GM18951 (cell line): ENCODE data around the gene KIF2C.
"Not testable (repeated sequence)": the region's sequence is repeated elsewhere in the genome, so short reads cannot be mapped to it uniquely, and the experiment has no call there.

Experiments
- POLR2A ChIP-seq: IDR thresholded peaks from 4 replicates; pipeline ENCODE4 v1.6.1; 2011; ENCODE audit warnings: mild to moderate bottlenecking; ENCODE audit not compliant: insufficient read length, insufficient read depth; ENCODE audit errors: extremely low read depth
- in situ Hi-C: fragments of 300-500 bp; cut with MboI; formaldehyde crosslinking; loops from one replicate; pipeline ENCODE4 v1.12.0; 2022; ENCODE audit warnings: low sequenced_read_pairs, mixed read lengths, inconsistent platforms; ENCODE audit not compliant: unreplicated experiment

The KIF2C gene

DNA sequence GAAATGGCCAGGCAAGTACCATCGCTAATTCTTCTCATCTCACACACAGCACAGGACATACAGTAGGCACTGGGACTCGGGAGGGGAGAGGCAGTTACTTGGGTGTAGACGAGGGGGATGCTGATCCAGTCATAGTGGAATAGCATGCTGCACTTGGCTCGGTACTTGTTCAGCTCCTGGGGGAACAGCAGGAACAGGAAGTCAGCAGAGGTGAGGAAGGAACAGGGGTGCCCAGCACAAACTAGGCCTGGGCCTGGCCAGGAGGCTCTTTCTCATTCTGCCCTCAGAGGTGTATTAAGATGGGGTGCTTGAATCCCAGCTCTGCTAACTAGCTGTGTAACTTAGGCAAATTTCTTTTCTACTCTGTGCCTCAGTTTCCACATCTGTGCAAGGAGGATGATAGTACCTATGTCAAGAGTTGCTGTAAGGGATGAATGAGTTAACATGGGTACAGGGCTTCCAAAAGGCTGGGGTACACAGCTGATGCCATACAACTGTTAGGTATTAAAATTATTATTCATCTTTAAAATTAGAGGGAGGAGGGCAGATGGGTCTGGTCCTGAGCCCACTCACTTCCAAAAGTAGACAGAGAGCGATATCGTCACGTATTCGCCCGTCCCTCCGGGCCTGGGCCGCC lies 46.0 kb downstream of the KIF2C start:
- in situ Hi-C loops, result no loop called here
- no peak for TF ChIP-seq POLR2A

DNA sequence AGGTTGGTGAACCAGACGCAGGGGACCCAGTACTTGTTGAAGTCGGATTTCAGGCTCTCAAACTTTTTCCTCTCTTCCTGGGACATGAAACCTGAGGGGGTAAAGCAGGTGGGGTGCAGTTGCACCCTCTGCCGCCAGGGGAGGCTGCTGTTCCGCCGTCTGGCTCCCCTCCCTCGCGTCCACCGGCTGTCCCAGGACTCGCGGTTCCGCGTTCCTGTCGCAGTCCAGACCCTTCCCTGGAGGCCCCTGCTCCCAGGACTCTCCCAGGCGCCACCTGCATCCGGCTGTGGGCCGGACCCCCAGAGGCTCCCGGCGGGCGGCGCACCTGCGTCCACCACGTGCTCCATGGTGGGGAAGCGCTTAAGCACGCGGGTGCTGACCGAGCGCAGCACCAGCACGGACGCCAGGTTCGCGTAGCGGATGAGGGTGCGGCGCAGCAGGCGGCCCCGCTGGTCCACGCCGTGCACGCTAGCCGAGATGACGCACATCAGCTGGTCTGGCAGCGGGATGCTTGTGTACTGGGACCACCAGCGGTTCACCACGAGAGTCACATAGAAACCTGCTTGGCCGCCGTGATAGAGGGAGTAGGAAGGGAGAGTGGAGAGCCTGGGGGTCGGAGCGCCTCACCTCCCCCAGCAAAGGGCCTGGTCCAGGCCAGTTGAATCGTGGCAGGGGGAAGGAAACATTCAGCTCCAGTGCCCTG lies 46.7 kb downstream of the KIF2C start:
- TF ChIP-seq POLR2A, result peak; percentile 40
- in situ Hi-C loops, result no loop called here

DNA sequence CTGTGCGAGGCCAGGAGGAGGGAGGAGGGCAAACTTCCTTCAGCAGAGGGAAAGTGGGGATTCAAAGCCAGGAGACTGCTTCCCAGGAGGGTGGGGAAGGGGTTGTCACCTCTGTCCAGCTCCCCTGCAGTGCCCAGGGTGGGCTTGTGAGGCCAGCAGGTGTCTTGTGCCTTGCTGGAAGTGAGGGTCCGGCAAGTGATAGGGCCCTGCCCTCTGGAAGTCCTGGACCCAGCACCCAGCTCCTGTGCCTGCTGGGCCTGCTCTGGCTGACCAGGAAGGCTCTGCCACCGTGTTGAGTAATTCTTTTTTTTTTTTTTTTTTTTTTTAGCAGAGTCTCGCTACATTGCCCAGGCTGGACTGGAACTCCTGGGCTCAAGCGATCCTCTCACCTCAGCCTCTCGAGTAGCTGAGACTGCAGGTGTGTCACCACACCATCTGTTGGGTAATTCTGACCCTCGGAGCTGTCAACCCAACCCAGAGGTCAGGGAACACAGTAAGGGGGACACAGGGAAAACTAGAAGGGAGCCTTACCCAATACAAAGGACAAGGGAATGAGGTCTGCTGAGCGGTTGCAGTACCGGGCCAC lies 47.3 kb downstream of the KIF2C start:
- TF ChIP-seq POLR2A, result no peak
- in situ Hi-C loops, result no loop called here

DNA sequence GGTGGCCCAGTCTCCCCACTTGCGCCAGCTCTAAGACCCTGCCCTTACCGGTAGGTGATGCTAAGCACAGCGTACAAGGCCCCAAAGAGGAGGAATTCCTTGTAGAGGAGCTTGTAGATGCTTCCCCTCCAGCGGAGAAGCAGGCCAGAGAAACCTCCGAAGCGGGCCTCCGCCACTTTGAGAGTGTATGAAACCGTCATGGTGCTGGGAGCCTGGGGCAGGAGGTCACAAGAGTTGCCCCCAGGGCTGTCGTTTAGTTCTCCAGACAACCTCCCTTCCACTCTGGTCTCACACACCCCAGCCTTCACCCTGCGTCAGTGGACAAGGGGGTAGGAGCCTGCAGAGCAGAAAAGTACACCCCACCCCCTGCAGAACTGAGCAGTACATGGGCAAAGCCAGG lies 47.9 kb downstream of the KIF2C start:
- in situ Hi-C loops, result no loop called here
- no peak for TF ChIP-seq POLR2A

DNA sequence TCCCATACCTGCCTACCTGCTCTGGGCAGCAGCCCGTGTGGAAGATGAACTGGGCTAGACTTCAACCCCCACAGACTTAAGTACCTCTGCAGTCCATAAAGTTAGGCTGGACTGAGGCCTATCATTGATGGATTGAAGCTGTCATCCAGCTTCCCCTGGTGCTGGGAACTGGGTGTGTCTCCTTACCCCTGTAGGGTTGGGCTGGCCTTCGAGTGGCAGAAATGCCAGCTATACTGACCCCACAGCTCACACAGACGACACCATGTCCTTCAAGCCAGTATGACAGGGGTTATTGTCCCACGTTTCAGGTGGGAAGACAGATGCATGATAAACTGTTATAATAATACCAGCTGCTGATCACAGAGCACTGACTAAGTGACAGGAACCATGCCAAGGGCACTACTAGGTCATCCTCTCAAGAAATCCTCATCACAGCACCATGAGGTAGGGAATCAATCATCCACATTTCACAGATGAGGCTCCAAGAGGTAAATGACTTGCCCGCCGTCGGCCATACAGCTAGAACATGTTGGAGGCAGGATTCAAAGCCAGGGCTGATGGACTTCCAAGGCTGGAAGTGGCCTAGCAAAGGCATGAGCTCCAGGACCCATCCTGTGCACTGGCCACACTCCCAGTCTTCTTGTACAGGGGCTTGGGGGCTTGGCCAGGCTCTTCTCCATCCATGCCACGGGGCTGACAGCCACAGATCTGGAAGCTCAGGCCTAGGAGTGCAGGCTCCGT lies 48.7 kb downstream of the KIF2C start, which contains the start of gene BEST4:
Gene BEST4, minus strand, starts transcription at position 51 of the 741 bp plus-strand sequence. CDS start 465 bp downstream, outside the sequence.
- TF ChIP-seq POLR2A, result no peak

DNA sequence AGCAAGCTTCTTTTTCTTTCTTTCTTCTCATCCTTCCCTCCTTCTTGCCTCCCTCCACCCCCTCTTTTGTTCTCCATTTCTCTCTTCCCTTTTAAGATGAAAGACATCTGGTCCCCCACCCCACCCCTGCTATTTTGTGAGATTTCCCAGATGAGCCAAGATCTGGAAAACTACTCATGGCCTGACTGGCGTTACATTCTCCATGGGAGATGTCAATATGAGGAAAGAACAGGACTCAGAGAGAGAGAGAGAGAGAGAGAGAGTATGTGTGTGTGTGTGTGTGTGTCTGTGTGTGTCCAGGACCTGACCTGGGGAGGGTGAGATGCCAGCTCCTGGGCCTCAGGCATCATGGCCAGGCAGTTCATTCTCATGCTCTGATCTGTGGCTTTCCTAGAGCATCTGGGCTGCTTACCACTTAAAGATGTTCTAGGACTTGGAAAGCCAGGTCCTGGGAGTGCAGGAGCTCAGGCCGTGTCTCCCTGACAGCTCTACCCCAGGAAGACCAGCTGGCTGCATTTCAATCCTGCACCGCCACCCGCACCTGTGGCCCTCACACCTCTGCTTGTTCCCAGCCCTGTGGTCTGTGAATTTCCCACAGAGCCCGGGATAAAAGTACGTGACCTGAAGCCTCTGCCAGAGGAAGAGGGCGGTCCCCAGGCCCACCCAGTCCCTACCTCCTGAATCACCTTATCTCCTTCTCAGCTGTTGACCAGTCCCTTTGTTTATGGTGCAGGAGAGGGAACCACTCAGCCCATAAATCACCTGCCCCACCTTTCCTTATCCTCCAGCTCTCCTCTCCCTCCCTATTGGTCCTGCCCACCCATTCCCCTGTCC lies 51.5 kb downstream of the KIF2C start:
- in situ Hi-C loops, result no loop called here
- no peak for TF ChIP-seq POLR2A

More for the DNA sequence above, 48.7 kb downstream of the KIF2C start, which contains the start of gene BEST4:
- in situ Hi-C loops, result no loop called here

DNA sequence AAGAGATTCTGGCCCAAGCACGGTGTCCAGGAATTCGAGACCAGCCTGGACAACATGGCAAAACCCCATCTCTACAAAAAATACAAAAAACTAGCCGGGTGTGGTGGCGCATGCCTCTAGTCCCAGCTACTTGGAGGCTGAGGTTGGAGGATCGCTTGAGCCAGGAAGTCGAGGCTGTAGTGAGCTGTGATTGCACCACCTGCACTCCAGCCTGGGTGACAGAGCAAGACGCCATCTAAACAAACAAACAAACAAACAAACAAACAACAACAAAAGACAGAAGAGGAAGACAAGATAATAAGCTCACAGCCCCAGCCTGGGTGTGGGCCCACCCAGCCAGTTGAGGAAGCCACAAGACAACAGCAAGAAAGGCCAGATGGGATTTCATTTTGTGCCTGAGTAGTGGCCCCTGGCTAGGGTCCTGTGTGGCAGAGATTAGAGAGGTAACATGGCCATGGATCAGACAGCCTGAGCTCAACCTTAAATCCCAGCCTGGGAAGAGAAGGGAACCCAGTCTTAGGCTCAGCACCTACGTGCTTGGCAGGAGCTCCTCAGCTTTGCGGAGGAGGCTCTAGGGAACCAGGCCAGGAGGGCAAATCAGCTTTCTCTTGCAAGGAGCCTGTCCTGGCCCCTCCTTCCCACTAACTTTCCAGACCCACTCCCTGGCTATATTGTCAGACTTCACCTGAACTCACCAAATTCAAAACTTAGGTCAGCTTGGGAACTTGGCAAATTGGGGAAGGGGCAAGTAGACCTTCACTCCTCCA lies 53.3 kb downstream of the KIF2C start:
- TF ChIP-seq POLR2A, result no peak
- in situ Hi-C loops, result no loop called here

DNA sequence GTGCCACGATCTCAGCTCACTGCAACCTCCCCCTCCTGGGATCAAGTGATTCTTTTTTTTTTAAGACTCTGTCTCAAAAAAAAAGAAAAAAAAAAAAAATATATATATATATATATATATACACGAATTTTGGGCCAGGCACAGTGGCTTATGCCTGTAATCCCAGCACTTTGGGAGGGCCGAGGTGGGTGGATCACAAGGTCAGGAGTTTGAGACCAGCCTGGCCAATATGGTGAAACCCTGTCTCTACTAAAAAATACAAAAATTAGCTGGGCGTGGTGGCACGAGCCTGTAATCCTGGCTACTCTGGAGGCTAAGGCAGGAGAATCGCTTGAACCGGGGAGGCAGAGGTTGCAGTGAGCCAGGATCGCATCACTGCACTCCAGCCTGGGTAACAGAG lies 58.2 kb downstream of the KIF2C start:
- in situ Hi-C loops, result not testable (repeated sequence)

DNA sequence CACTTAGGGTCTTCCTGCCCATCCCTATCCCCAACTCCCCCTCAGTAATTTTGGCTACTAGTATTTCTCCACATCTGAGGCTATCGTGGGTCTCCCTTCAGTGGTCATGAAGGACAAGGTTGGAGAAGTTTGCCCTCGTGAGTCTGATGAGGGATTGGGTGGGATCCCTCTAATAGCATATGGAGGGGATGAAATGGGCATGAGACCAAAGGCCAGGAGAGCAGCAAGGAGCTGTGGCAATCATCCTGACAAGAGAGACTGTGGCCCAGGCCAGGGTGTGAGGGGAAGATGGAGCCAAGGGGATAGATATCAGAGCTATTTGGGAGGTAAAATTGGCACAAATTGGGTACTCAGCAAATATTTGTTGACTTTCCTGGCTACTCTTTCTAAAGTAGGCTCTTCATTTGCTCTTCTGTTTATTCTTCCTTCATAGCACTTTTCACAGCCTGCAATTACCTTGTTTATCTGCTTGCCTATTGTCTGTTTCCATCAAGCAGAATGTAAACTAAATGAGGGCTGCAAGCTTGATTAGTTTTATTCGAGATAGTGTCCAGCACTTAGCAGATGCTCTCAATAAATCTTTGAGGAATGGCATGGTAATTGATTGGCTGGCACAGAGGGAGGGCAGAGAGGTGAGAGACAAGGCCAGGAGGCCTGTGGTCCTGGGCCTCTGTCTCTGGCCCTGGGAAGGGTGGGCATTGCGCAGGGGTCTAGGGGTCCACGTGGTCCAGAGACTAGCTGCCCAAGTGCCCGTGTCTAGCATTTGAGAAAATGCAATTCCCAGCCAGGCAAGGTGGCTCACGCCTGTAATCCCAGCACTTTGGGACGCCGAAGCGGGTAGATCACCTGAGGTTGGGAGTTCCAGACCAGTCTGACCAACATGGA lies 59.1 kb downstream of the KIF2C start:
- in situ Hi-C loops, result no loop called here
- TF ChIP-seq POLR2A, result no peak

DNA sequence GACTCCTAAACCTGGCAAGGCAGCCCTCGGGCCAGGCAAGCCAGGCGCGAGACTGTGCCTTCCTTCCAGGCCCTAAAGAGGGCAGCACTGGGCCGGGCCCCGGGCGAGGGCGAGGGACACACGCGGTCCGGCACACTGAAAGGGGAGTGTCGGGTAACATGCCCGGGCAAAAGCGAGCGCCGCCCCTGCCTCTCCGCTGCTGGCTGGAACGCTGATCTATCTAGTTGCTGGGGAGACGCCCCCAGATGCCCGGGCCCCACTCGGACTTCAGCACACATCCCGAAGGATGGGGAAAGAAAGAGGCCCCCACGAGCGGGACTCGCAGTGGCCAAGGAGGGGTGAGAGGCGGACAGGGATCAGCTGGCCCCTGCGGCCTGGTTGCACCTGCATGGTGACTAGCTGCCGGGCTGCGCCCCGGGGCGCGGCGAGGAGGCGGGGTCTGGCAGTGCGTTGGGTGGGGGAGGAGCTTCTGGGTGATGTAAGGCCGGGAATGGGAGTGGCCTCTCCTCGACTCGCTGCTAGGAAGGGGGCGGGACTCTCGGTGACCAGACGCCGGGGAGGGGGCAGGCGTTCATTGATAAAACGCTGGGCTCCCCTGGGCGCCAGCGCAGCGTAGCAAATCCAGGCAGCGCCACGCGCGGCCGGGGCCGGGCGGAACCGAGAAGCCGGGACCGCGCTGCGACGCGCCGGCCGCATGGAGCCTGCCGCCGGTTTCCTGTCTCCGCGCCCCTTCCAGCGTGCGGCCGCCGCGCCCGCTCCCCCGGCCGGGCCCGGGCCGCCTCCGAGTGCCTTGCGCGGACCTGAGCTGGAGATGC lies 60.3 kb downstream of the KIF2C start, which contains the start of gene PLK3:
Gene PLK3, plus strand, starts transcription at position 608 of the 815 bp plus-strand sequence. Its CDS starts 87 bp downstream, at position 695.
- TF ChIP-seq POLR2A, result peak; percentile 98
- in situ Hi-C loops, result loop anchor here (25.0 kb wide), 1 partner anchor 687 kb away; the partner anchor contains the start of gene TESK2
